Stimulated activated CD4-positive, alpha-beta T cell treated with anti-CD3 and anti-CD28 coated beads, Interleukin-15, amount 100 ng/mL, for 1 hour (primary cell): ENCODE measurements around the gene SETBP1.
A peak's percentile ranks its signal among the peaks of the same experiment; 100 is the strongest.

Source experiments
- DNase-seq, 2 donors: peaks; one replicate each; pipeline ENCODE4 v3.0.0-alpha.2; 2020; ENCODE audit warnings: low read depth in 1 of 2, low spot score in 1 of 2

The SETBP1 gene

GRCh38 chr18:44838971-44839666 lies 158.4 kb downstream of the SETBP1 start:
- DNase-seq, result peak; percentile 12 to 42

- no peak for DNase-seq
Observed at GRCh38 chr18:44840058-44840790, 159.5 kb downstream of the SETBP1 start.

GRCh38 chr18:44841221-44841620 lies 160.5 kb downstream of the SETBP1 start:
- DNase-seq, result no peak

- no peak for DNase-seq
Observed at GRCh38 chr18:44841752-44842587, 161.3 kb downstream of the SETBP1 start.

- DNase-seq, result no peak
Observed at GRCh38 chr18:44842588-44843412, 162.1 kb downstream of the SETBP1 start.

- DNase-seq, result no peak
Observed at GRCh38 chr18:44844486-44844885, 163.8 kb downstream of the SETBP1 start.

- no peak for DNase-seq
Observed at GRCh38 chr18:44846450-44846849, 165.8 kb downstream of the SETBP1 start.

GRCh38 chr18:44848644-44849335 lies 168.1 kb downstream of the SETBP1 start:
- no peak for DNase-seq

- DNase-seq, result no peak
Observed at GRCh38 chr18:44849361-44849760, 168.7 kb downstream of the SETBP1 start.

- DNase-seq, result no peak
Observed at GRCh38 chr18:44850001-44850400, 169.3 kb downstream of the SETBP1 start.

- no peak for DNase-seq
Observed at GRCh38 chr18:44851856-44852621, 171.4 kb downstream of the SETBP1 start.

GRCh38 chr18:44852818-44853217 lies 172.1 kb downstream of the SETBP1 start:
- DNase-seq, result no peak

GRCh38 chr18:44853430-44853829 lies 172.7 kb downstream of the SETBP1 start:
- DNase-seq, result no peak

- no peak for DNase-seq
Observed at GRCh38 chr18:44855681-44856080, 175.0 kb downstream of the SETBP1 start.

GRCh38 chr18:44856157-44856556 lies 175.5 kb downstream of the SETBP1 start:
- DNase-seq, result no peak

GRCh38 chr18:44857081-44857480 lies 176.4 kb downstream of the SETBP1 start:
- no peak for DNase-seq

- DNase-seq, result no peak
Observed at GRCh38 chr18:44857744-44858491, 177.2 kb downstream of the SETBP1 start.

GRCh38 chr18:44859263-44859662 lies 178.6 kb downstream of the SETBP1 start:
- DNase-seq, result no peak
